OCI-LY7 (cell line): ENCODE results near the gene GGA1. TPM values are rescaled to one million over a fixed set of nuclear protein-coding genes. Genes with fewer than 3 reads are reported as not detected.

Experiments
- BruUV-seq: library from RNA; stranded (reverse); fragments of 400-500 nt; replicated peaks from 2 replicates; lab custom pipeline; 2021; lab: Mats Ljungman, UMichigan
- CTCF ChIA-PET: fragments of 300-600 bp; sonication (Branson Sonifier 250); formaldehyde crosslinking; loops from one replicate; lab custom pipeline; 2022; ENCODE audit warnings: antibody characterized with exemption; ENCODE audit not compliant: unreplicated experiment; lab: Charles Lee
- POLR2A ChIA-PET: fragments of 300-600 bp; sonication (Branson Sonifier 250); formaldehyde crosslinking; loops from one replicate; lab custom pipeline; 2022; ENCODE audit warnings: antibody characterized with exemption; lab: Charles Lee
- DNase-seq: peaks from one replicate; pipeline ENCODE4 v3.0.0-alpha.2; 2015; ENCODE audit warnings: low spot score
- H2AFZ ChIP-seq: fragments of 200-600 bp; sonication (generic), shearing (Covaris generic); 2 replicates; pipeline ENCODE4 v1.6.1; 2014; ENCODE audit warnings: mild to moderate bottlenecking, antibody characterized with exemption, low read length, moderate library complexity
- H3K27ac ChIP-seq: fragments of 200-600 bp; sonication (generic); 2 replicates; pipeline ENCODE4 v1.5.1; 2014; ENCODE audit warnings: mixed run types, low read depth, mild to moderate bottlenecking, moderate library complexity, low read length, inconsistent platforms; ENCODE audit not compliant: poor library complexity, severe bottlenecking
- H3K36me3 ChIP-seq: fragments of 200-600 bp; sonication (generic); 2 replicates; pipeline ENCODE4 v1.6.1; 2014; ENCODE audit warnings: mild to moderate bottlenecking, antibody characterized with exemption, low read length, moderate library complexity, mixed read lengths; ENCODE audit not compliant: insufficient read depth
- H3K4me1 ChIP-seq: fragments of 200-600 bp; sonication (generic); 2 replicates; pipeline ENCODE4 v1.5.1; 2014; ENCODE audit warnings: mild to moderate bottlenecking, low read length; ENCODE audit not compliant: insufficient read depth, poor library complexity, severe bottlenecking
- H3K4me2 ChIP-seq: fragments of 200-600 bp; sonication (generic); 2 replicates; pipeline ENCODE4 v1.6.1; 2014; ENCODE audit warnings: mild to moderate bottlenecking, low read length
- H3K4me3 ChIP-seq: fragments of 200-600 bp; sonication (generic); 2 replicates; pipeline ENCODE4 v1.5.1; 2014; ENCODE audit warnings: mild to moderate bottlenecking, low read depth, low read length; ENCODE audit not compliant: poor library complexity, severe bottlenecking
- H3K79me2 ChIP-seq: fragments of 200-600 bp; sonication (generic); 2 replicates; pipeline ENCODE4 v1.6.1; 2016; ENCODE audit warnings: low read depth, mild to moderate bottlenecking, low read length, moderate library complexity, mixed read lengths; ENCODE audit not compliant: insufficient read depth
- H3K9me2 ChIP-seq: fragments of 200-600 bp; sonication (generic); 2 replicates; pipeline ENCODE4 v1.6.1; 2016; ENCODE audit warnings: mild to moderate bottlenecking, low read length, mixed read lengths; ENCODE audit not compliant: insufficient read depth
- H3K9me3 ChIP-seq: fragments of 200-600 bp; sonication (generic); 2 replicates; pipeline ENCODE4 v1.6.1; 2014; ENCODE audit warnings: mild to moderate bottlenecking, mixed run types, low read length, mixed read lengths
- H4K20me1 ChIP-seq: fragments of 200-600 bp; sonication (generic); 2 replicates; pipeline ENCODE4 v1.6.1; 2014; ENCODE audit warnings: mild to moderate bottlenecking, antibody characterized with exemption, low read length, moderate library complexity, mixed read lengths; ENCODE audit not compliant: insufficient read depth
- CTCF ChIP-seq: fragments of 200-600 bp; sonication (generic); conservative IDR thresholded peaks from 2 replicates; pipeline ENCODE4 v1.5.1; 2014; ENCODE audit warnings: mild to moderate bottlenecking, antibody characterized with exemption, low read length, moderate library complexity, mixed read lengths
- EZH2phosphoT487 ChIP-seq: fragments of 200-600 bp; sonication (generic); IDR thresholded peaks from 2 replicates; pipeline ENCODE4 v1.6.1; 2018; ENCODE audit warnings: low read depth, borderline replicate concordance, mild to moderate bottlenecking, mixed run types, antibody characterized with exemption, low read length, moderate library complexity, mixed read lengths
- intact Hi-C: fragments of 100-400 bp; cut with micrococcal nuclease; formaldehyde crosslinking; loops from one replicate; pipeline ENCODE4 v1.10.0; 2022; ENCODE audit not compliant: unreplicated experiment
- total RNA-seq, 2 experiments: library from RNA; depleted of rRNA in 1 of 2; stranded (reverse); fragments of >200 nt in 1 of 2; shearing (Covaris generic) in 1 of 2; gene quantifications; 2 replicates each; pipeline ENCODE4 v1.2.3, GENCODE V29; 2014 to 2022

The GGA1 gene
- total RNA-seq, 2 experiments from 2014 or later, result 127 to 172 TPM

GRCh38 chr22:37641561-37641949, 32.9 kb downstream of the GGA1 start:
- intact Hi-C loops, result loop anchor here (5.0 kb wide), 1 partner anchor 34 kb away; the partner anchor contains the start of gene GGA1
- ChIA-PET POLR2A (interaction anchor here (1.6 kb wide), 1 partner anchor 17 kb away, joined by 4 read pairs; the partner anchor contains the start of gene PDXP), CTCF (interaction anchor here (0.7 to 3.1 kb wide), 3 partner anchors 39 to 68 kb away, joined by 3 to 16 read pairs (median 4); no protein-coding TSS in a partner anchor)
- Histone ChIP-seq H3K9me2 (no peaks in the 10 kb centered on the region), H3K27ac (no peak overlapping the region), H3K4me3 (no peak overlapping the region), H3K36me3 (peaks cover 23% of the 10 kb centered on the region; the same call in 1 of the 2 replicates), H3K4me2 (peak overlapping the region; percentile 99; the same call in 1 of the 2 replicates), H3K79me2 (no peaks in the 10 kb centered on the region), H3K4me1 (peaks cover 31% of the 10 kb centered on the region), H3K9me3 (no peaks in the 10 kb centered on the region), H2AFZ (no peak overlapping the region), H4K20me1 (no peaks in the 10 kb centered on the region)
- DNase-seq, result no peak
- TF ChIP-seq CTCF, result no peak
- no TSS peak for BruUV-seq

DNA sequence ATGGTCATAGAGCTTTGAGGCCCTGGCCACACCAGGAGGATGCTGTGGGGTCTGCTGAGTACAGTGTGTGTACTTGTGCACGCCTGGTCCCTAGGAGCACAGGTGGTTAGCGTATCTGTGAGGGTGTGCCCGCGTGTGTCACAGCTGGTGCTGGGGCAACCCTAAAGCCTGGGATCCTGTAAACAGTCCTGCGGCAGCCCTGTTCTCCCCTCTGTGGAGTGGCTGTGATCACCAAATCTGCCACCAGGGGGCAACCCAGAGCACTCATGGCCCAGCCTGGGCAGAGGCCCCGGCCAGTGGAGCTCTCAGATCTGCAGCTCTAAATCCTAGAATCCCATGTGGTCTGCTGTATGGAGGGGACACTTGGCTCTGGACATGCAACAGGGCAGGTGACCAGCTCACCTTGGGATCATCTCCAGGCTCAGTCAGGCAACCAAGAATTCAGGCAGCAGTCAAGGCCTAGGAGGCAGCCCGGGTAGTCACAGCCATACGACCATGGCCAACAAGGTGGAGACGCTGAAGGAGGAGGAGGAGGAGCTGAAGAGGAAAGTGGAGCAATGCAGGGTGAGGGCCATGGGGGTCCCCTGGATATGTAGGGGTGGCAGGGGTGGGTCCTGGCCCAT, 34.7 kb downstream of the GGA1 start:
- H2AFZ ChIP-seq, result no peak overlapping the region
- H4K20me1 ChIP-seq, result no peaks in the 10 kb centered on the region
- H3K9me2 ChIP-seq, result no peaks in the 10 kb centered on the region
- H3K4me1 ChIP-seq, result peaks cover 28% of the 10 kb centered on the region
- H3K27ac ChIP-seq, result no peak overlapping the region
- peaks cover 24% of the 10 kb centered on the region; the same call in 1 of the 2 replicates for H3K36me3 ChIP-seq
- no peaks in the 10 kb centered on the region for H3K79me2 ChIP-seq
- DNase-seq, result peak; percentile 79
- POLR2A ChIA-PET, result interaction anchor here (0.6 to 2.0 kb wide), 5 partner anchors 9 to 85 kb away, joined by 3 to 9 read pairs (median 3); partner anchors contain the start of gene PDXP
- no peak overlapping the region for H3K4me3 ChIP-seq
- no peaks in the 10 kb centered on the region for H3K9me3 ChIP-seq
- H3K4me2 ChIP-seq, result no peak overlapping the region
- TF ChIP-seq CTCF (peak; percentile 91), EZH2phosphoT487 (no peak)
- BruUV-seq, result no TSS peak
- intact Hi-C loops, result loop anchor here (1.0 to 5.0 kb wide), 3 partner anchors 20 to 38 kb away; partner anchors contain the start of gene GGA1
- CTCF ChIA-PET, result interaction anchor here (0.6 to 3.1 kb wide), 7 partner anchors 9 to 157 kb away, joined by 3 to 16 read pairs (median 3); partner anchors contain the start of genes MFNG and NOL12

- Histone ChIP-seq H3K27ac (no peak overlapping the region), H3K4me3 (no peak overlapping the region), H3K9me2 (no peaks in the 10 kb centered on the region), H3K4me2 (no peak overlapping the region), H3K36me3 (peaks cover 47% of the 10 kb centered on the region), H3K9me3 (no peaks in the 10 kb centered on the region), H3K4me1 (peaks cover 3% of the 10 kb centered on the region), H4K20me1 (no peaks in the 10 kb centered on the region), H3K79me2 (no peaks in the 10 kb centered on the region), H2AFZ (no peak overlapping the region)
- no peak for DNase-seq
- BruUV-seq, result no TSS peak
- POLR2A ChIA-PET, result interaction anchor here (1.1 kb wide), 1 partner anchor 10 kb away, joined by 3 read pairs; no protein-coding TSS in a partner anchor
- intact Hi-C loops, result no loop called here
- TF ChIP-seq CTCF (no peak), EZH2phosphoT487 (no peak)
- CTCF ChIA-PET, result no interaction called here
Measured at GRCh38 chr22:37647317-37647716, 38.7 kb downstream of the GGA1 start.
